PC-9 (cell line): ENCODE data around the gene DRC1. TPM values are rescaled to one million over a fixed set of nuclear protein-coding genes. Genes with fewer than 3 reads are reported as not detected.
"Not testable (repeated sequence)": the region's sequence is repeated elsewhere in the genome, so short reads cannot be mapped to it uniquely, and the experiment has no call there.

ENCODE experiments used
- BruUV-seq: library from RNA; stranded (reverse); fragments of 400-500 nt; replicated peaks from 2 replicates; lab custom pipeline; 2021; lab: Mats Ljungman, UMichigan
- CTCF ChIA-PET: fragments of 300-600 bp; sonication (Branson Sonifier 250); formaldehyde crosslinking; loops from one replicate; lab custom pipeline; 2022; ENCODE audit warnings: antibody characterized with exemption; lab: Charles Lee
- POLR2A ChIA-PET: fragments of 300-600 bp; sonication (Branson Sonifier 250); formaldehyde crosslinking; loops from one replicate; lab custom pipeline; 2022; ENCODE audit warnings: antibody characterized with exemption; ENCODE audit not compliant: unreplicated experiment; lab: Charles Lee
- DNase-seq, 2 experiments: peaks; one replicate each; pipeline versions ENCODE4 v3.0.0 to v3.0.0-alpha.2; 2015 to 2022; ENCODE audit warnings: mixed read lengths in 1 of 2
- H2AFZ ChIP-seq: fragments of 200-600 bp; sonication (generic); 2 replicates; pipeline ENCODE4 v1.8.1; 2017; ENCODE audit warnings: antibody characterized with exemption
- H3F3A ChIP-seq: fragments of 200-600 bp; sonication (generic); 2 replicates; pipeline ENCODE4 v1.8.1; 2017; ENCODE audit warnings: antibody characterized with exemption, mild to moderate bottlenecking, low read depth; ENCODE audit not compliant: insufficient read depth
- H3K27ac ChIP-seq: fragments of 200-600 bp; sonication (generic); 2 replicates; pipeline ENCODE4 v1.6.1; 2016; ENCODE audit warnings: mixed run types
- H3K27me3 ChIP-seq: fragments of 200-600 bp; sonication (generic); 2 replicates; pipeline ENCODE4 v1.6.1; 2016; ENCODE audit warnings: low read depth, mixed run types; ENCODE audit not compliant: insufficient read depth
- H3K36me3 ChIP-seq: fragments of 200-600 bp; sonication (generic); 2 replicates; pipeline ENCODE4 v1.6.1; 2016; ENCODE audit warnings: low read depth, mixed run types
- H3K4me1 ChIP-seq: fragments of 200-600 bp; sonication (generic); replicated peaks from 2 replicates; pipeline ENCODE4 v1.6.1; 2016; ENCODE audit warnings: mixed run types; ENCODE audit not compliant: insufficient read depth
- H3K4me2 ChIP-seq: fragments of 200-600 bp; sonication (generic); 2 replicates; pipeline ENCODE4 v1.6.1; 2017; ENCODE audit warnings: mixed run types
- H3K4me3 ChIP-seq: fragments of 200-600 bp; sonication (generic); 2 replicates; pipeline ENCODE4 v1.6.1; 2016; ENCODE audit warnings: mixed run types
- H3K79me2 ChIP-seq: fragments of 200-600 bp; sonication (generic); 2 replicates; pipeline ENCODE4 v1.6.1; 2017; ENCODE audit warnings: low read depth, mixed run types
- H3K9me2 ChIP-seq: fragments of 200-600 bp; sonication (generic); 2 replicates; pipeline ENCODE4 v1.8.1; 2017; ENCODE audit warnings: mild to moderate bottlenecking; ENCODE audit not compliant: insufficient read depth
- H3K9me3 ChIP-seq: fragments of 200-600 bp; sonication (generic); 2 replicates; pipeline ENCODE4 v1.8.1; 2016; ENCODE audit warnings: low read depth; ENCODE audit not compliant: insufficient read depth
- H4K20me1 ChIP-seq: fragments of 200-600 bp; sonication (generic); 2 replicates; pipeline ENCODE4 v1.8.1; 2017; ENCODE audit not compliant: insufficient read depth
- EZH2 ChIP-seq: fragments of 200-600 bp; sonication (generic); IDR thresholded peaks from 2 replicates; pipeline ENCODE4 v1.8.0; 2017; ENCODE audit warnings: antibody characterized with exemption, low read depth
- intact Hi-C: fragments of 100-400 bp; cut with micrococcal nuclease; formaldehyde crosslinking; loops from one replicate; pipeline ENCODE4 v1.10.0; 2022; ENCODE audit not compliant: unreplicated experiment
- total RNA-seq: library from RNA; stranded (reverse); gene quantifications from 2 replicates; pipeline ENCODE4 v1.2.3, GENCODE V29; 2021
- TF ChIP-seq, protein P1 (sequence below): fragments of 200-600 bp; sonication (generic); conservative IDR thresholded peaks from 2 replicates; pipeline ENCODE4 v1.6.1; 2017; ENCODE audit warnings: mixed run types, antibody characterized with exemption, mild to moderate bottlenecking, moderate library complexity

The DRC1 gene
- total RNA-seq, 1 experiment from 2014 or later: 6.4 TPM

DNA sequence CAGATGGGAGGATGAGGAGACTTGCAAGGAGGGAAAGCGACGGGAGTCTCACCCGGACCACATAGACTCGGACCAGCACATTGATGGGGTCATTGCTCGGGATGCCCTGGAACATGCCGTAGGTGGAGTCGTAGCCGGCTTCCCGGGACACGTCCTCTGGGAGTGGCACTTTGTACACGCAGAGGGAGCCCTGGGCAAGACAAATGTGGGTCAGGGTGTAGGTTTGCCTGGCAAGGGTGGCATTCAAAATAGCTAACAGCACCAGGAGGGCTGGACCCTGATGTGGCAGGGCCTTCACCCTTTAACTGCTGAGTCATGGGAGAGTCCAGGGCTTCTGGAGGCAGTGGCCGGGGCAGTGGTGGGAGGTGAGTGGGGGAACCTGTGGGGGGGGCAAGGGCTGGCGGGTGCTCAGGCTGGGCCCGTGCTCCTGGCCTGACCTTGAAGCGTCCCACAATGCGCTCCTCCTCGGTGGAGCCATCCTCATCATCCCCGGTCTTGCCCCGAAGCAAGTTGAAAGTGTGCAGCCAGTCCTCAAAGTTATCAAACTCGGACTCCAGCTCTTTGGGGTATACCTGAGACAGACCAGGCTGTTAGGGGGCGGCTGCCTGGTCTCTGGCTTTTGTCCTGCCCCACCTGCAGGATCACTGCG, 65.1 kb downstream of the DRC1 start:
- BruUV-seq: no TSS peak
- H3K9me2 ChIP-seq: no peaks in the 10 kb centered on the region
- no peak for TF ChIP-seq EZH2
- TF ChIP-seq, protein P1, sequence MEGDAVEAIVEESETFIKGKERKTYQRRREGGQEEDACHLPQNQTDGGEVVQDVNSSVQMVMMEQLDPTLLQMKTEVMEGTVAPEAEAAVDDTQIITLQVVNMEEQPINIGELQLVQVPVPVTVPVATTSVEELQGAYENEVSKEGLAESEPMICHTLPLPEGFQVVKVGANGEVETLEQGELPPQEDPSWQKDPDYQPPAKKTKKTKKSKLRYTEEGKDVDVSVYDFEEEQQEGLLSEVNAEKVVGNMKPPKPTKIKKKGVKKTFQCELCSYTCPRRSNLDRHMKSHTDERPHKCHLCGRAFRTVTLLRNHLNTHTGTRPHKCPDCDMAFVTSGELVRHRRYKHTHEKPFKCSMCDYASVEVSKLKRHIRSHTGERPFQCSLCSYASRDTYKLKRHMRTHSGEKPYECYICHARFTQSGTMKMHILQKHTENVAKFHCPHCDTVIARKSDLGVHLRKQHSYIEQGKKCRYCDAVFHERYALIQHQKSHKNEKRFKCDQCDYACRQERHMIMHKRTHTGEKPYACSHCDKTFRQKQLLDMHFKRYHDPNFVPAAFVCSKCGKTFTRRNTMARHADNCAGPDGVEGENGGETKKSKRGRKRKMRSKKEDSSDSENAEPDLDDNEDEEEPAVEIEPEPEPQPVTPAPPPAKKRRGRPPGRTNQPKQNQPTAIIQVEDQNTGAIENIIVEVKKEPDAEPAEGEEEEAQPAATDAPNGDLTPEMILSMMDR: no peak
- peaks cover 13% of the 10 kb centered on the region; the same call in 1 of the 2 replicates for H3K4me1 ChIP-seq
- H3K27me3 ChIP-seq: no peaks in the 10 kb centered on the region
- ChIA-PET POLR2A (interaction anchor here (0.7 kb wide), 1 partner anchor 121 kb away, joined by 4 read pairs; no protein-coding TSS in a partner anchor), CTCF (interaction anchor here (0.6 to 1.2 kb wide), 2 partner anchors 10 to 111 kb away, joined by 3 to 7 read pairs; no protein-coding TSS in a partner anchor)
- H3K79me2 ChIP-seq: no peaks in the 10 kb centered on the region
- H2AFZ ChIP-seq: no peak overlapping the region
- no peak for DNase-seq
- H3K9me3 ChIP-seq: peaks cover 18% of the 10 kb centered on the region
- H3K4me2 ChIP-seq: no peak overlapping the region
- H3F3A ChIP-seq: peaks cover 3% of the 10 kb centered on the region; the same call in 1 of the 2 replicates
- H4K20me1 ChIP-seq: no peaks in the 10 kb centered on the region
- intact Hi-C loops: loop anchor here (5.0 to 10.0 kb wide), 2 partner anchors 122 to 224 kb away; partner anchors contain the start of genes ADGRF3, HADHA, HADHB and SELENOI
- no peak overlapping the region for H3K27ac ChIP-seq
- no peak overlapping the region for H3K4me3 ChIP-seq
- no peaks in the 10 kb centered on the region for H3K36me3 ChIP-seq

DNA sequence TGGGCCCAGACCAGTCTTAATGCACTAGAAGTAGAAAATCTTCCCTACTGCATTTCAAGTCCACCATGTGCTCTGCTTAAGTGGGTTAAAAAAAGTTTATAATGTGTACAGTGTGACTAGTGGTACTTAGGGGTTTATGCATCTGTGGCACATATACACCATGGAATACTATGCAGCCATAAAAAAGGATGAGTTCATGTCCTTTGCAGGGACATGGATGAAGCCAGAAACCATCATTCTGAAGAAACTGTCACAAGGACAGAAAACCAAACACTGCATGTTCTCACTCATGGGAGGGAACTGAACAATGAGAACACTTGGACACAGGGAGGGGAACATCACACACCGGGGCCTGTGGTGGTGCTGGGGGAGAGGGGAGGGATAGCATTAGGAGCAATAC, 66.8 kb downstream of the DRC1 start:
- H3K79me2 ChIP-seq, POLR2A ChIA-PET, H3K9me2 ChIP-seq, H2AFZ ChIP-seq, H3K4me3 ChIP-seq, H3K27me3 ChIP-seq, H3K4me1 ChIP-seq, H3K36me3 ChIP-seq, CTCF ChIA-PET, H3K4me2 ChIP-seq, H3F3A ChIP-seq, DNase-seq, H3K27ac ChIP-seq, H4K20me1 ChIP-seq, BruUV-seq: not testable (repeated sequence)
- peaks cover 18% of the 10 kb centered on the region for H3K9me3 ChIP-seq
- intact Hi-C loops: loop anchor here (5.0 to 10.0 kb wide), 2 partner anchors 124 to 226 kb away; partner anchors contain the start of genes ADGRF3, HADHA, HADHB and SELENOI

DNA sequence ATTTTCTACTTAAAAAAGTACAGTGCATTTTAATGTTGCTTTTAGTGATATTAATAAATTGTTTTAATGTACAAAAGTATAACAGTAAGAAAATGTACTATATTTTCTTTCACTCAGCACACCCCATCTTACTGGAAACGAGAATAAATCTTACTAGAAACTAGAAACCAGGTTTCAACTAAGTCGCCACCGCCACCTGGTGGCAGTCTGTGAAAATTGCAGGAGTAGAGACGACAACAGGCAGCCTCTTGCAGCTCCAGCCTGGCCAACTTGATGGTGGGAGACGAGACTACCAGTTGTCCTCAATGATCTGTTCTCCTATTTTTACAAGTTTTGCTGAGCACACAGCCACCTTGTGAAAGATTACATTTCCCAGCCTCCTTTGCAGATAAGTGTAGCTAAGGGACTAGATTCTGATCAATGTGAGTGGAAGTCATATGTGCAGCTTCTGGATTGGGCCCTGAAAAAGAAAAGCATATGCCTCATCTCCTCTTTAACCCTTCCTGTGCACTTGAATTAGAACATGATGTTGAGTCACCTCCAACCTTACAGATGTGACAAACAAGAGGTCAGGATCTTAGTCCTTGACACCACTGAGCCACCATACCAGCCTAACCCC, 67.5 kb downstream of the DRC1 start:
- TF ChIP-seq, protein P1: peak; percentile 97
- TF ChIP-seq EZH2: no peak
- POLR2A ChIA-PET: no interaction called here
- BruUV-seq: no TSS peak

More for the DNA sequence above, 67.5 kb downstream of the DRC1 start:
- Histone ChIP-seq H3K27me3 (no peaks in the 10 kb centered on the region), H3K79me2 (no peaks in the 10 kb centered on the region), H3K36me3 (no peaks in the 10 kb centered on the region), H4K20me1 (no peaks in the 10 kb centered on the region), H3K9me2 (no peaks in the 10 kb centered on the region), H3K4me1 (0 out of 2 replicates have a peak, but pooled peaks cover 5% of the 10 kb centered on the region), H3K27ac (no peak overlapping the region), H3K4me3 (no peak overlapping the region), H3F3A (peaks cover 8% of the 10 kb centered on the region; the same call in 1 of the 2 replicates), H3K9me3 (peaks cover 18% of the 10 kb centered on the region), H3K4me2 (no peak overlapping the region), H2AFZ (no peak overlapping the region)
- intact Hi-C loops: loop anchor here (5.0 to 10.0 kb wide), 2 partner anchors 124 to 227 kb away; partner anchors contain the start of genes ADGRF3, HADHA, HADHB and SELENOI
- CTCF ChIA-PET: interaction anchor here (0.6 kb wide), 2 partner anchors 36 to 1532 kb away, joined by 3 read pairs; no protein-coding TSS in a partner anchor
- DNase-seq: peak in 1 of 2 experiments; percentile 53
